GM10266 (cell line): ENCODE results near the gene JAKMIP2.
A peak's percentile ranks its signal among the peaks of the same experiment; 100 is the strongest.

Experiments used
- DNase-seq: peaks from one replicate; pipeline ENCODE4 v3.0.0; 2012; ENCODE audit errors: extremely low spot score
- CTCF ChIP-seq: IDR thresholded peaks from 2 replicates; pipeline ENCODE4 v1.5.1; 2012; ENCODE audit warnings: mild to moderate bottlenecking, low read depth; ENCODE audit not compliant: control insufficient read depth, insufficient read depth; ENCODE audit errors: missing control alignments

The JAKMIP2 gene

DNA sequence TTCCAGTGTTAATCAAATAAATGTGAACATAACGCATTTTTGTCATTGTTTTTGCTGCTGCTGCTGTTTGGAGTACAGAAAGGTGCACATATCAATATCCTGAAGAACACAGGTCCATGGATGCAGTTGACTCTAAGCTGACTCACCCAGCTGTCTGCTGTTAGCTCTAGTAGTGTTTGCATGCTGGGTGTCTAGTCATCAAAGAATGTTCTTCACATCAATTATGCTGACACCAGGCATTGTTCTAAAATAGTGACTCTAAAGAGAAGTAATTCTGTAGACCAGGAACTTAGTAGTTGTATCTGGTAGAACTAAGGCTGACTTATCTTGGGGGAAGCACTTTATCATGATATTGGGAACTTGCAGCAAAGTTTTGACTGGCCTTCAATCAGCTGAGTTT, 217.0 kb downstream of the JAKMIP2 start:
- DNase-seq: no peak
- TF ChIP-seq CTCF: no peak

DNA sequence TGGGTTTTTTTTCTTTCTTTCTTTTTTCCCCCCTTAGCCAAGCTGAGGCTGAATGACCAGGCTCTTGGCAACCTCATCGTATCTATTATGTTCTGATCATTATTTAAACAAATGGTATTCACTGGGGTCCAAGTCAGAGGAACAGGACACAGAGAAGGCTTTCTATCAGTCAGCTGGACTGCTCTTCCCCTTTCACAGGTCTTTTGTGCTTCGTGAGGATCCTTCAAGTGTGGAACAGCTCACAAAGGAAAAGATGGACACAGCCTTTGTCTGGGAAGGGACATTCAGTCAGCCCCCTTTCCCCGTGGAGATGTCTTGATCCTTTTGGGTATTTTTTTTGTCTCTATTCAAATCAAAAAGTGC, 218.4 kb downstream of the JAKMIP2 start:
- DNase-seq: no peak
- TF ChIP-seq CTCF: no peak

- TF ChIP-seq CTCF: no peak
- no peak for DNase-seq
These were observed 218.9 kb downstream of the JAKMIP2 start for GRCh38 chr5:147563466-147564123.

GRCh38 chr5:147561435-147561834, 221.1 kb downstream of the JAKMIP2 start:
- no peak for TF ChIP-seq CTCF
- DNase-seq: no peak

DNA sequence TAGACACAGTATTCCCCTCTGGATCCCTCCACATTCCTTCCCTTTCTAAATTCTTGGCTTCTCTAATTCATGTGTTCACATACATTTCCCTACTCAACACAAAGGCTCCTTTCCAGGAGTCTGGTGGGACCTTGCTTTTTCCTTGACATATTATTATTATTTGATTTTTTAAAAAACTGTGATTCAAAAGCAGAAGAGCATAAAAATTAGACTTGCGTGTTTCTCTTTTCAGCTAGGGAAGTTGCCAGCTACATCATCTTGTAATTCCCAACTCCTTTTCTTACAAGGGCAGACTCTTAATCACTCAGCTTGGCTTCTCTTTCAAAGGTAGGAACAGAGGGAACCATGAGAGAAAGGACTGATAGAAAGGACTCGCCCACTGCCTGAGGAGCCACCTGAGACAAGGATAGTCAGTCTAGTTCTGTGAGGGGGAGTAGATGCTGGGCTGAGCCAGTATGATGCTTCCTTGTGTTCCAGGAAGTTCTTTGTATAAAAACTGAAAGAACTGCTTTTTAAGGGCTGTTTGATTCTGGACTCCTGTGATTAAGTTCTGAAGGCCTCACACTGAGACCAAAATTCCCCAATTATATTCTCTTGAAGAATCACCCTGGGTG, 221.7 kb downstream of the JAKMIP2 start:
- DNase-seq: no peak
- TF ChIP-seq CTCF: no peak

- no peak for DNase-seq
- TF ChIP-seq CTCF: no peak
These were observed 222.8 kb downstream of the JAKMIP2 start for GRCh38 chr5:147559749-147560148.

GRCh38 chr5:147558826-147559225, 223.7 kb downstream of the JAKMIP2 start:
- TF ChIP-seq CTCF: peak; percentile 37
- DNase-seq: peak; percentile 22
